HL-60 (cell line): ENCODE measurements around the gene GABBR2.

Experiments
- CTCF ChIP-seq: IDR thresholded peaks from one replicate; pipeline ENCODE4 v1.5.1; 2011; ENCODE audit warnings: low read length, control low read depth, inconsistent platforms; ENCODE audit not compliant: insufficient read depth
- GABPA ChIP-seq: IDR thresholded peaks from 2 replicates; pipeline ENCODE4 v1.6.1; 2012; ENCODE audit warnings: low read depth
- POLR2AphosphoS5 ChIP-seq: IDR thresholded peaks from 2 replicates; pipeline ENCODE4 v1.6.1; 2012; ENCODE audit warnings: low read depth
- SPI1 ChIP-seq: IDR thresholded peaks from 2 replicates; pipeline ENCODE4 v1.6.1; 2012; ENCODE audit warnings: low read depth, mild to moderate bottlenecking, borderline replicate concordance
- TF ChIP-seq, protein P1 (sequence below): IDR thresholded peaks from 2 replicates; pipeline ENCODE4 v1.6.1; 2012; ENCODE audit warnings: low read depth; ENCODE audit not compliant: insufficient replicate concordance

DNA sequence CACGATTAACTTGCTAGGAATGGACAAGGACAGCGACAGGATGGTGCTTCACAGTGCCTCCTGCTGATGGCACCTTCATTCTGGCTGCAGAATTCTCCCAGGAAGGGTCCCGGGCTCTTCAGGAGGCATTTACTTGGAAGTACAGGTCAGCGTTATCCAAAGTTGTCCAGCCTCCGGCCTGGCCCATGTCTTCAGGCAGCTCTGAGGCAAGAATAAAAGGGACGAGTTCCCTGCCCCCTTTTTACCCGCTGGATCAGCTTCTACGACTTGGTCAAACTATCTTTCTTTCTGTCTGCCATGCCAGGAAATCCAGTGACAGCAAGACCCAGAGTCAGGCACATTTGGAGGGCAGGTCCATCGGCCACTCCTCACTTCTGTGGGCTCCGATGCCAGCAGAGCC, 23.4 kb upstream of the GABBR2 start:
- no peak for TF ChIP-seq CTCF
- TF ChIP-seq POLR2AphosphoS5 = no peak
- TF ChIP-seq, protein P1, sequence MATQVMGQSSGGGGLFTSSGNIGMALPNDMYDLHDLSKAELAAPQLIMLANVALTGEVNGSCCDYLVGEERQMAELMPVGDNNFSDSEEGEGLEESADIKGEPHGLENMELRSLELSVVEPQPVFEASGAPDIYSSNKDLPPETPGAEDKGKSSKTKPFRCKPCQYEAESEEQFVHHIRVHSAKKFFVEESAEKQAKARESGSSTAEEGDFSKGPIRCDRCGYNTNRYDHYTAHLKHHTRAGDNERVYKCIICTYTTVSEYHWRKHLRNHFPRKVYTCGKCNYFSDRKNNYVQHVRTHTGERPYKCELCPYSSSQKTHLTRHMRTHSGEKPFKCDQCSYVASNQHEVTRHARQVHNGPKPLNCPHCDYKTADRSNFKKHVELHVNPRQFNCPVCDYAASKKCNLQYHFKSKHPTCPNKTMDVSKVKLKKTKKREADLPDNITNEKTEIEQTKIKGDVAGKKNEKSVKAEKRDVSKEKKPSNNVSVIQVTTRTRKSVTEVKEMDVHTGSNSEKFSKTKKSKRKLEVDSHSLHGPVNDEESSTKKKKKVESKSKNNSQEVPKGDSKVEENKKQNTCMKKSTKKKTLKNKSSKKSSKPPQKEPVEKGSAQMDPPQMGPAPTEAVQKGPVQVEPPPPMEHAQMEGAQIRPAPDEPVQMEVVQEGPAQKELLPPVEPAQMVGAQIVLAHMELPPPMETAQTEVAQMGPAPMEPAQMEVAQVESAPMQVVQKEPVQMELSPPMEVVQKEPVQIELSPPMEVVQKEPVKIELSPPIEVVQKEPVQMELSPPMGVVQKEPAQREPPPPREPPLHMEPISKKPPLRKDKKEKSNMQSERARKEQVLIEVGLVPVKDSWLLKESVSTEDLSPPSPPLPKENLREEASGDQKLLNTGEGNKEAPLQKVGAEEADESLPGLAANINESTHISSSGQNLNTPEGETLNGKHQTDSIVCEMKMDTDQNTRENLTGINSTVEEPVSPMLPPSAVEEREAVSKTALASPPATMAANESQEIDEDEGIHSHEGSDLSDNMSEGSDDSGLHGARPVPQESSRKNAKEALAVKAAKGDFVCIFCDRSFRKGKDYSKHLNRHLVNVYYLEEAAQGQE = no peak
- no peak for TF ChIP-seq GABPA
- TF ChIP-seq SPI1 = no peak
